SU-DHL-6 (cell line): ENCODE results near the gene C1GALT1C1L.

Source experiments
- H2AFZ ChIP-seq: fragments of 200-600 bp; sonication (generic); 2 replicates; pipeline ENCODE4 v1.6.1; 2014; ENCODE audit warnings: low read depth, mild to moderate bottlenecking, moderate library complexity, mixed read lengths, antibody characterized with exemption, low read length; ENCODE audit not compliant: severe bottlenecking
- H3F3A ChIP-seq: fragments of 200-600 bp; shearing (Covaris generic); 2 replicates; pipeline ENCODE4 v1.6.0; 2016; ENCODE audit warnings: antibody characterized with exemption, mild to moderate bottlenecking; ENCODE audit not compliant: insufficient read depth
- H3K27ac ChIP-seq: fragments of 200-600 bp; sonication (generic); 2 replicates; pipeline ENCODE4 v1.5.1; 2016; ENCODE audit warnings: low read depth, mild to moderate bottlenecking, low read length, moderate library complexity, mixed read lengths
- H3K27me3 ChIP-seq: fragments of 200-600 bp; sonication (generic), shearing (Covaris generic); 2 replicates; pipeline ENCODE4 v1.6.0; 2014; ENCODE audit warnings: mild to moderate bottlenecking, low read length
- H3K36me3 ChIP-seq: fragments of 200-600 bp; sonication (generic); 2 replicates; pipeline ENCODE4 v1.6.1; 2014; ENCODE audit warnings: mild to moderate bottlenecking, low read length, mixed read lengths
- H3K4me2 ChIP-seq: fragments of 300-600, 200-600 bp; shearing (Covaris generic), sonication (generic); 2 replicates; pipeline ENCODE4 v1.6.0; 2014; ENCODE audit warnings: low read length, low read depth, mild to moderate bottlenecking; ENCODE audit not compliant: poor library complexity, severe bottlenecking
- H3K4me3 ChIP-seq: fragments of 200-600 bp; sonication (generic); 2 replicates; pipeline ENCODE4 v1.5.1; 2014; ENCODE audit warnings: antibody characterized with exemption, low read length, mild to moderate bottlenecking, mixed read lengths; ENCODE audit not compliant: insufficient read depth, poor library complexity, severe bottlenecking
- H3K79me2 ChIP-seq: fragments of 200-600 bp; sonication (generic); 2 replicates; pipeline ENCODE4 v1.6.1; 2014; ENCODE audit warnings: mild to moderate bottlenecking, low read length, moderate library complexity; ENCODE audit not compliant: insufficient read depth
- H3K9ac ChIP-seq: fragments of 200-600 bp; sonication (generic); 2 replicates; pipeline ENCODE4 v1.7.0; 2014; ENCODE audit warnings: mild to moderate bottlenecking, low read length
- H3K9me2 ChIP-seq: fragments of 200-600 bp; sonication (generic); replicated peaks from 2 replicates; pipeline ENCODE4 v1.6.1; 2014; ENCODE audit warnings: low read length; ENCODE audit not compliant: insufficient read depth
- H3K9me3 ChIP-seq: fragments of 200-600 bp; sonication (generic); 2 replicates; pipeline ENCODE4 v1.6.1; 2014; ENCODE audit warnings: low read length, mixed read lengths; ENCODE audit not compliant: insufficient read depth
- H4K20me1 ChIP-seq: fragments of 200-600 bp; sonication (generic); 2 replicates; pipeline ENCODE4 v1.6.1; 2014; ENCODE audit warnings: low read depth, mild to moderate bottlenecking, antibody characterized with exemption, low read length, moderate library complexity, mixed read lengths
- CTCF ChIP-seq: fragments of 200-600 bp; sonication (generic); IDR thresholded peaks from one replicate; pipeline ENCODE4 v1.5.1; 2017; ENCODE audit warnings: antibody characterized with exemption, mild to moderate bottlenecking, low read length, moderate library complexity; ENCODE audit not compliant: insufficient read depth, poor library complexity, severe bottlenecking
- EZH2phosphoT487 ChIP-seq: fragments of 200-600 bp; sonication (generic), shearing (Covaris generic); conservative IDR thresholded peaks from 2 replicates; pipeline ENCODE4 v1.6.1; 2018; ENCODE audit warnings: mild to moderate bottlenecking, antibody characterized with exemption, low read length, moderate library complexity, mixed read lengths

Gene C1GALT1C1L

GRCh38 chr2:43631618-43632317, 44.5 kb downstream of the C1GALT1C1L start:
- Histone ChIP-seq H3K27ac (no peak overlapping the region), H2AFZ (no peak overlapping the region), H3K9ac (no peak overlapping the region), H3K36me3 (no peaks in the 10 kb centered on the region), H3K9me3 (no peaks in the 10 kb centered on the region), H3K79me2 (no peaks in the 10 kb centered on the region), H3K9me2 (no peaks in the 10 kb centered on the region), H3K4me2 (no peak overlapping the region), H3F3A (no peaks in the 10 kb centered on the region), H4K20me1 (no peaks in the 10 kb centered on the region), H3K4me3 (no peak overlapping the region), H3K27me3 (no peaks in the 10 kb centered on the region)
- TF ChIP-seq CTCF (no peak), EZH2phosphoT487 (no peak)
